IPS-NIHi7 (cell line): ENCODE data around the gene CCDC9B.
A peak's percentile ranks its signal among the peaks of the same experiment; 100 is the strongest.

ENCODE experiments used
- DNase-seq: peaks from one replicate; pipeline ENCODE4 v3.0.0; 2012; ENCODE audit warnings: mixed read lengths; ENCODE audit errors: extremely low spot score

The CCDC9B gene

DNA sequence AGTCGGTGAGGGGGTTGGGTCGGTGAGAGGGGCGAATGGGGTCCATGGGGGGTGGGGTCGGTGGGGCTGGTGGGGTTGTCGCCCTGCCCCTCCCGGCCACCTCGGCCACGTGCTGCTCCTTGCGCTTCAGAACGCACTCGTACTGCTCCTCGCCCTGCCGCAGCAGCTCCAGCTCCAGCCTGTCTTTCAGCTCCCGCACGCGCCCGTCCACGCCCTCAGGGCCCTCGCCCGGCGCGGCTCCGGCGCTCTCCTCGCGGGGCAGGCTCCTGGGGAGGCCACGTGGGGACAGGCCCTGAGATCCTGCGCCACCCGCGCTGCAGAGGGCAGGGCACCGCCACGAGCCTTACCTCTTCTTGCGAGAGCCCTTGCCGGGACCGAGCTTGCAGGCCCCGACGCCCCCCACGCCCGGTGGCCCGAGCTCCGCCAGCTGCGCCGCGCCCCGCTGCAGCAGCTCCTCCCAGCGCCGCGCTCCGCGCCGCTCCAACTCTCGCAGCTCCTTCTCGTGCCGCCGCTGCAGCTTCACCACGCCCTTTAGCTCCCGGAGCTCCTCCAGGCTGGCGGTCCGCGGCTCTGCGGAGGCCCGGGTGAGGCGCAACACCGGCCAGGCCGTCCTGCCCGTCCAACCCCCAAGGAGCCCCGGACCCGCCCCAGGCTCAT is 49.7 kb downstream of the CCDC9B start:
- DNase-seq, result peak; percentile 70

DNA sequence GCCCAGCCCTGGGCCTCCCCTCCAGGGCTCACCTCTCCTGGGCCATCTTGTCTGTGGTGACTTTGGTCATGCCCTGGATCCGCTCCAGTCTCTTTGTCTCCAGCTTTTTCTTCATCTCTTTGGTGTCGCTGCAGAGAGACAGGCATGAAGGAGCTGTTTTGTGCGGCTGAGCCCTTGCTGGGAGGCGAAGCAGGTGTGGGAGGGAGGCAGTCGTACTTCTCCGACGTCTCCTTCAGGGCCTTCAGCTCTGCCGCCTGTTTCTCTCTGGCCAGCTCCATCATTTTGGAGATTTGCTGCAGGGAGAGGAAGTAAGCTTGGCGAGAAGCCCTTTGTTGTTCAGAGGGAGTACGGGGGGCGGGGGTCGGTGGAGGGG is 50.2 kb downstream of the CCDC9B start:
- DNase-seq, result no peak

- DNase-seq, result no peak
Measured at GRCh38 chr15:40289140-40289775, 51.5 kb downstream of the CCDC9B start.

GRCh38 chr15:40287968-40288367 is 52.8 kb downstream of the CCDC9B start:
- no peak for DNase-seq

DNA sequence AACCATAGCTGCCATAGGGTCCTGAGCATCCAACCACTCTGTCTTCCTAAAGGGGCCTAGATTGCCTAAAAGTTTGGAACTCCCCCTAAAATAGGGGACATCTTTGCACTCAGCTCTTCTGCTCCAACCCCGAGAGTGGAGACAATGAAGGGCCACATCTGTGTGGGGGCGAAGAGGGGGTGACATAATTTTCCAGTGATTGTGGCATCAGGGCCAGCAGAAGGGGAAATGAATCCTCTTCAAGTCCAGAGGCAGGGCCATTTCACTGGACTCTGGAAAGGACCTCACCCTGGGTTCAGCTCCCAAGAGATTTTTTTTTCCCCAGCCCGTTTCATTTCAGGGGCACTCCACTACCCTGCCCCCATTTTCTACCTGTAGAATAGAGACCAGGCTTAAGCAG is 53.2 kb downstream of the CCDC9B start:
- no peak for DNase-seq

- no peak for DNase-seq
Measured at GRCh38 chr15:40286794-40287193, 53.9 kb downstream of the CCDC9B start.

- DNase-seq, result no peak
Measured at GRCh38 chr15:40286061-40286532, 54.6 kb downstream of the CCDC9B start.

GRCh38 chr15:40285554-40286011 is 55.2 kb downstream of the CCDC9B start:
- DNase-seq, result no peak

DNA sequence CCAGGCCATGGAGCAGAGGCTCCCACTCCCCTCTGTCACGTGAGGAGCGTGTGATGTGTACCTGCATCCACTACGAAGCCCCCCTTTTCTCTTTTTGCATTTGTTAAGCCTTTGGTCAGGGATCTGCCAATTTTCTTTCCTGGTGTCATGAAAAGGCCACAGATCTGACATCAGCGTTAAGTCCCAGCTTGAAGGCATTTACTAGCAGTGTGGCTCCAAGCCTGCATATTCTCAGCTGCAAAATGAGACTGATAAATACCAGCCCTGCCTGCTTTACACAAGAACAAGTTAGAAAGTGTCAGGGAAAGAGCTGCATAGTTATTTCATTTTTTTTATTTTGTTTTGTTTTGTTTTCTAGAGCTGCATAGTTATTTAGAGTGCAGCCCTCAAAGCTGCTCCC is 55.6 kb downstream of the CCDC9B start:
- no peak for DNase-seq

- no peak for DNase-seq
Measured at GRCh38 chr15:40283615-40284300, 57.0 kb downstream of the CCDC9B start.

DNA sequence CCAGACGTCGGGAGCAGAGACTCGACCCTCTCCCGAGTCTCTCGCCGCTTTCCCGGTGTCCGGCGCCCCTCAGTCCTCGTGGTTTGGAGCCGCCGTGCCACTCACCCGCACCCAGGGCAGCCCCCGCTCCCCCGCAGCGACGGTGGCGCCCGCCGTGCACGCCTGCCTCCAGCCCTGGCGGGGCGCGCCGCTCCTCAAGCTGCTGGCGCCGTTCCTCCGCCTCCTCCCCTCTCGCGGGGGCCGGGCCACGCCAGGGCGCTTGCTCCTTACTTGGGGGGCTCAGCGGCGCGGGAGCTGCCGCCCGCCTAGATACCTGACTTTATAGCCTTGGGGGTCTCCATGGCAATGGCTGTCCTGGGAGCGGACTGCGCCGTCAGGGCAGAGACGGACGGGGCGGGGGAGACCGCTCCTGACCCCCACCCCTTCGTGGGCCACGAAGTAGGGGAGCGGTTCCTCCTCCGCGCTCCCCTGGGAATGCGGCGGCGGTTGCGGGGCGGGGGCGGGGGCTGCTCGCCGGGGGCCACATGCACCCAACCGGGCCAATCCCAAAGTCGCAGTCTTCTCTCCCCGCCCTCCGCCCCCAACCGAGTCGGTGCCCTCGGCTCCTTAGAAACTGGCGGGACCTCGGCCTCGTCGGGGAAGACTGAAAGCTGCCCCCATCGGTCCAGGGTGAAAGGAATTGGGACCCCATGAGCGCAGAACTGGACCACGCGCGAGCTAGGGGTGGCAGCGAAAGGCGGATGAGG is 57.7 kb downstream of the CCDC9B start, which contains the start of gene ANKRD63:
ANKRD63 (minus strand) TSS at position 196 of the 746 bp plus-strand sequence. CDS start 478 bp downstream, outside the sequence.
- DNase-seq, result no peak

DNA sequence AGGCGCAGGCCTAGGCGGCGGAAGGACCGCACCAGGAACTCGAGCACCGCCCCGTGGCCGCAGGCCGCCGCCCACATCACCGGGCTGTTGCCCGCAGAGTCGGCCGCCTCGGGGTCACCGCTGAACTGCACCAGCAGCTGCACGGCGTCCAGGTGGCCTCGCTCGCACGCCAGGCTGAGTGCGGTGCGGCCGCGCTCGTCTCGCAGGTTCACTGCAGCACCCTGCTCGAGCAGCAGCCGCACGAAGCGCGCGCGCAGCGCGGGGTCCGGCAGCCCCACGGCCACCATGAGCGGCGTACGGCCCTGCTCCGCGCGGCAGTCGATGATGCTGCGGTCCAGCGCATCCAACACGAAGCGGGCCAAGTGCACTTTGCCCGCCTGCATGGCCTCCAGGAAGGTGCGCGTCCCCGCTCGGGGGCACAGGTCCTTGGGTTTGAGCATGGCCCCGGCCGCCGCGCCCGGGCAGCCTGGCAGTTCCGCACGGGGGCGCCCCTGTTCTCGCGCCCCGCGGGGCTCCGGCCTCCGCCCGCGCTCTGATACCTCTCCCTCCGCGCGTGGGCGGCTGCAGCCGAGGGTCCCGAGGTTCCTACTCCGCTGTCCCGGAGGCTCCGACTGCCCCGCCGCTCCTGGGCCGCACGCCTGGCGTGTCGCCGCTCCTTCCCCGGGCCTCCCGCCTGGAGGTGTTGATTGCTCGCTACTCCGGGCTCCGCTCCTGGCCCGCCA is 58.4 kb downstream of the CCDC9B start:
- peak; percentile 64 for DNase-seq

DNA sequence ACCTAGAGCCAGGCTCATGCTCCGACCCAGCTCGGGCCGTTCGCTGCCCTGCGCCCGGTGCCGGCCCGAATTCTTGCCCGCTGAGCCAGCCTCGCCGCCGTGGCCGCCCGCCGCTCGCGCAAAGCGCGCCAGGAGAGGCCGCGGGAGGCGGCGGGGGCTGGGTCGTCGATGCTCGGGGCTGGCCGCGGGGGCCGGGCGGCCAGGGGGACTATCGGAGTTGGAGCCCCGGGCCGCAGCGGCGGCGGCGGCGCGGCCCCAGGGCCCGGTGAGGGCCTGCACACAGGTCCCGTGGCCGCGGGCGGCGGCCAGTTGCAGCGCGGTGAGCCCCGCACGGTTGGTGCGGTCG is 59.0 kb downstream of the CCDC9B start:
- no peak for DNase-seq
